HG02759 (cell line): Measurements from ENCODE around the gene SDE2.
"Not testable (repeated sequence)": the region's sequence is repeated elsewhere in the genome, so short reads cannot be mapped to it uniquely, and the experiment has no call there.

Experiments used
- ATAC-seq: cut with Tn5 transposase; IDR thresholded peaks from one replicate; pipeline ENCODE4 v1.9.1; 2021; ENCODE audit warnings: mild to moderate bottlenecking, moderate library complexity; ENCODE audit not compliant: unreplicated experiment

Gene SDE2

GRCh38 chr1:225979421-225979820 lies 19.7 kb downstream of the SDE2 start:
- ATAC-seq, result no peak

GRCh38 chr1:225977937-225978748 lies 21.0 kb downstream of the SDE2 start:
- peak; percentile 67 for ATAC-seq

- ATAC-seq, result not testable (repeated sequence)
Observed at GRCh38 chr1:225975146-225975545, 24.0 kb downstream of the SDE2 start.

GRCh38 chr1:225974454-225974853 lies 24.7 kb downstream of the SDE2 start:
- no peak for ATAC-seq

- ATAC-seq, result no peak
Observed at GRCh38 chr1:225973158-225973557, 26.0 kb downstream of the SDE2 start.

- ATAC-seq, result no peak
Observed at GRCh38 chr1:225972344-225973152, 26.6 kb downstream of the SDE2 start.

- not testable (repeated sequence) for ATAC-seq
Observed at GRCh38 chr1:225970592-225971157, 28.5 kb downstream of the SDE2 start.

GRCh38 chr1:225969751-225970150 lies 29.4 kb downstream of the SDE2 start:
- ATAC-seq, result not testable (repeated sequence)

GRCh38 chr1:225965231-225965630 lies 33.9 kb downstream of the SDE2 start:
- no peak for ATAC-seq

GRCh38 chr1:225963735-225964530 lies 35.2 kb downstream of the SDE2 start:
- no peak for ATAC-seq

GRCh38 chr1:225962440-225962975 lies 36.6 kb downstream of the SDE2 start:
- peak; percentile 78 for ATAC-seq

- no peak for ATAC-seq
Observed at GRCh38 chr1:225961659-225962439, 37.3 kb downstream of the SDE2 start.

GRCh38 chr1:225958041-225958440 lies 41.1 kb downstream of the SDE2 start:
- no peak for ATAC-seq

GRCh38 chr1:225954753-225955152 lies 44.4 kb downstream of the SDE2 start:
- ATAC-seq, result no peak

GRCh38 chr1:225953315-225953714 lies 45.8 kb downstream of the SDE2 start:
- ATAC-seq, result no peak

- ATAC-seq, result no peak
Observed at GRCh38 chr1:225950905-225951497, 48.1 kb downstream of the SDE2 start.

GRCh38 chr1:225949041-225949440 lies 50.1 kb downstream of the SDE2 start:
- no peak for ATAC-seq

- no peak for ATAC-seq
Observed at GRCh38 chr1:225946803-225947202, 52.3 kb downstream of the SDE2 start.

- ATAC-seq, result no peak
Observed at GRCh38 chr1:225946082-225946620, 53.0 kb downstream of the SDE2 start.
